Activated T-cell treated with anti-CD3 and anti-CD28 coated beads, Interleukin-2, amount 50 U/mL, for 4 hours (primary cell): ENCODE results near the gene MAPK8IP1. TPM values are rescaled to one million over a fixed set of nuclear protein-coding genes. Genes with fewer than 3 reads are reported as not detected.
"Not testable (repeated sequence)": the region's sequence is repeated elsewhere in the genome, so short reads cannot be mapped to it uniquely, and the experiment has no call there.

Experiments used
- ATAC-seq, 2 donors: fragments of 200-7000 bp; cut with Tn5 transposase; one replicate each; pipeline ENCODE4 v1.10.0; 2021
- DNase-seq: peaks from one replicate; pipeline ENCODE4 v3.0.0-alpha.2; 2020
- H3K27me3 Mint-ChIP-seq: one replicate; pipeline ENCODE4 v1.8.0; 2021; ENCODE audit warnings: low read depth, mixed read lengths
- H3K36me3 Mint-ChIP-seq: one replicate; pipeline ENCODE4 v1.8.0; 2022; ENCODE audit warnings: mixed read lengths; ENCODE audit not compliant: insufficient read depth
- H3K4me1 Mint-ChIP-seq: one replicate; pipeline ENCODE4 v1.8.0; 2021; ENCODE audit warnings: low read depth, mixed read lengths
- H3K4me3 Mint-ChIP-seq: one replicate; pipeline ENCODE4 v1.8.0; 2021; ENCODE audit warnings: mild to moderate bottlenecking, moderate library complexity, mixed read lengths
- H3K9me3 Mint-ChIP-seq: one replicate; pipeline ENCODE4 v1.8.0; 2021; ENCODE audit warnings: mixed read lengths
- total RNA-seq, 3 donors: library from RNA; stranded (reverse); gene quantifications; one replicate each; pipeline ENCODE4 v1.2.1, GENCODE V29; 2021

MAPK8IP1 gene
- total RNA-seq, 3 donors from 2014 or later, result 0.71 to 1.4 (median 0.87) TPM

DNA sequence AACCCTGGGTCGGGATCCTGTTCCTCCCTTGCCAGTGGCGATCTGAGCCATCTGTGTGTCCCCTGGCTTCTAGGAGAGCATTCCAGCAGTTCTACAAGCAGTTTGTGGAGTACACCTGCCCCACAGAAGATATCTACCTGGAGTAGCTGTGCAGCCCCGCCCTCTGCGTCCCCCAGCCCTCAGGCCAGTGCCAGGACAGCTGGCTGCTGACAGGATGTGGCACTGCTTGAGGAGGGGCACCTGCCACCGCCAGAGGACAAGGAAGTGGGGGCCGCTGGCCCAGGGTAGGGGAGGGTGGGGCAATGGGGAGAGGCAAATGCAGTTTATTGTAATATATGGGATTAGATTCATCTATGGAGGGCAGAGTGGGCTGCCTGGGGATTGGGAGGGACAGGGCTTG is 20.1 kb downstream of the MAPK8IP1 start:
- not testable (repeated sequence) for H3K4me3 Mint-ChIP-seq, DNase-seq, ATAC-seq, H3K9me3 Mint-ChIP-seq, H3K4me1 Mint-ChIP-seq, H3K27me3 Mint-ChIP-seq, H3K36me3 Mint-ChIP-seq

GRCh38 chr11:45906096-45906682 is 20.7 kb downstream of the MAPK8IP1 start:
- no peak overlapping the region for H3K4me3 Mint-ChIP-seq
- DNase-seq, result no peak
- H3K4me1 Mint-ChIP-seq, result peaks cover 9% of the 10 kb centered on the region
- H3K27me3 Mint-ChIP-seq, result no peaks in the 10 kb centered on the region
- ATAC-seq, result peak in 1 of 2 donors; percentile 6
- H3K9me3 Mint-ChIP-seq, result no peaks in the 10 kb centered on the region
- peaks cover 6% of the 10 kb centered on the region for H3K36me3 Mint-ChIP-seq

- Mint-ChIP-seq H3K36me3 (peaks cover 9% of the 10 kb centered on the region), H3K27me3 (no peaks in the 10 kb centered on the region), H3K9me3 (no peaks in the 10 kb centered on the region), H3K4me1 (peaks cover 9% of the 10 kb centered on the region), H3K4me3 (no peak within 1 kb of the TSS)
- DNase-seq (no peak), ATAC-seq (no peak)
Observed at GRCh38 chr11:45906965-45907611, 21.6 kb downstream of the MAPK8IP1 start, which contains the start of gene FREY1. TSS of gene FREY1 (minus strand) at chr11:45907271. CDS start at chr11:45907245, 26 bp downstream.

GRCh38 chr11:45907911-45908370 is 22.5 kb downstream of the MAPK8IP1 start:
- DNase-seq (no peak), ATAC-seq (no peak)
- Mint-ChIP-seq H3K27me3 (no peaks in the 10 kb centered on the region), H3K36me3 (peaks cover 9% of the 10 kb centered on the region), H3K4me1 (peaks cover 9% of the 10 kb centered on the region), H3K4me3 (no peak overlapping the region), H3K9me3 (no peaks in the 10 kb centered on the region)

- H3K4me1 Mint-ChIP-seq, result peaks cover 10% of the 10 kb centered on the region
- H3K9me3 Mint-ChIP-seq, result no peaks in the 10 kb centered on the region
- no peak for ATAC-seq
- no peak overlapping the region for H3K4me3 Mint-ChIP-seq
- H3K36me3 Mint-ChIP-seq, result peaks cover 16% of the 10 kb centered on the region
- DNase-seq, result no peak
- H3K27me3 Mint-ChIP-seq, result no peaks in the 10 kb centered on the region
Observed at GRCh38 chr11:45909594-45910475, 24.4 kb downstream of the MAPK8IP1 start.

DNA sequence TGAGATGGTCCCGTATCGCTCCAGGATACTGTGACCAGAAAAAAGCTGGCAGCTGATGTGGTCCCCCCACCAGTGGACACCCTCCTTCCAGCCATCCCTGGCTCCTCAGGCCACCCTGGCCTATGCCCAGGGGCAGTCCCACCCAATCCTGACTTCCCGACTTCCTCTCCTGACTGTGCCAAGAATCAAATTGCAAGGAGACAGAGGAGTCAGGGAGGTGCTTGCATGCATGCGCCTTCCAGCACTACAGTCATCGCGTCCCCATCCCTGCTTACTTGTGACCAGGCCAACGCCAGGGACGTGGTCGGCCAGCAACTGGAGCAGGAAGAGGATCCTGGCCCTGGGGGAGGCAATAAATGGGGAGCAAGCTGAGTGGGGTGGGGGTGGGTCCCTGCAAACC is 25.2 kb downstream of the MAPK8IP1 start:
- no peaks in the 10 kb centered on the region for H3K27me3 Mint-ChIP-seq
- ATAC-seq (no peak), DNase-seq (no peak)
- H3K4me1 Mint-ChIP-seq, result peaks cover 11% of the 10 kb centered on the region
- peaks cover 18% of the 10 kb centered on the region for H3K36me3 Mint-ChIP-seq
- H3K4me3 Mint-ChIP-seq, result no peak overlapping the region
- no peaks in the 10 kb centered on the region for H3K9me3 Mint-ChIP-seq

DNA sequence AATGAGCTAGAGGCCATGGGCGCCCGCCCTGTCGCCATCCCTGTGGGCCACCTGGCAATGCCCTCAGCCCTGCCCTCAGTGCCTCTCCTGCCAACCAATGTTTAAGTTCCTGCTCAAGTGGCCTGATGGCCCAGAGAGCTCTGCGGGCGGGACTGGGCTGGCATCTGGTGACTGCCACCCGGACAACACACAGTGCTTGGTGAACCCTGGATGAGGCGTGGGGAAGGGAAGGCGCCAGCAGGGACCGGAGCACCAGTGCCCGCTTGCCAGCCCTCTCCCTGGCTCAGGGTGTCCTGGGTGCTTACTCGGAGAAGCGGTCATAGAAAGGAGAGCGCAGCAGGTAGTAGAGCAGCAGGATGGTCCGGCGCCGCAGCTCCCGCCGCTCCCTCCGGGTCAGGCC is 28.1 kb downstream of the MAPK8IP1 start:
- ATAC-seq (no peak), DNase-seq (no peak)
- H3K36me3 Mint-ChIP-seq, result peaks cover 18% of the 10 kb centered on the region
- no peaks in the 10 kb centered on the region for H3K9me3 Mint-ChIP-seq
- no peaks in the 10 kb centered on the region for H3K27me3 Mint-ChIP-seq
- peaks cover 18% of the 10 kb centered on the region for H3K4me1 Mint-ChIP-seq
- H3K4me3 Mint-ChIP-seq, result no peak overlapping the region

DNA sequence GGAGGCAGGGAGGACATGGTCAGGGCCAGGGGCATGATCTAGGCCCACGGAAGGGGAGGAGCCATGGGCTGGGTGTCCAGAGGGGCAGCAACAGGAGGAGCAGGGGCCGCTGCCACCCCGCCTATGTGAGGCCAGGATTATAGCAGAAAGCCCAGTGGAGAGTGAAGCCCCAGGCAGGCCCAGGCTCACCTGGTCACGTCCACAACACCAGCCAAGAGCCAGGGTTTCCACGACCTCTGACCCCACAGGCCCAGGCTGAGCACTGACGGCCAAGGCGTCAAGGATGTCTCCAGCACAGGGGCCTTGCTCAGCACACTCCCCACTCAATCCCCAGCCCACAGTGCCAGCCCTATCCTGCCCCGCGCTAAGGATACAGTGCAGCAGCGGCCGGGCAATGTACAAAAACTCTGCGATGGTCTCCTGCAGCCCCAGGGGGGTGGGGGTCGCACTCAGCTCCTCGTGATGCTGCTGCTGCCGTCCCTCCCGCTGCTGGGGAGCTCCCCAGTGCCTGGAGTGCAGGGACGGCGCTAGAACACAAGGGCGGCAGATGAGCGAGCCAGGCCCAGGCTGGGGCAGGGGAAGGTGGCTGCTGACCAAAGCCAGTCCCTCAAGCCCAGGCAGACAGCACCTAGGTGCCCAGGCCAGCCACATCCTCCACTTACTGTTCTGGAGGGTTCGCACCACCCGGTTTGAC is 28.6 kb downstream of the MAPK8IP1 start:
- Mint-ChIP-seq H3K9me3 (no peaks in the 10 kb centered on the region), H3K36me3 (peaks cover 18% of the 10 kb centered on the region), H3K27me3 (no peaks in the 10 kb centered on the region), H3K4me3 (peak overlapping the region; percentile 11), H3K4me1 (peaks cover 23% of the 10 kb centered on the region)
- ATAC-seq (no peak), DNase-seq (no peak)

GRCh38 chr11:45915446-45915845 is 30.0 kb downstream of the MAPK8IP1 start:
- H3K4me1 Mint-ChIP-seq, result peaks cover 35% of the 10 kb centered on the region
- no peaks in the 10 kb centered on the region for H3K27me3 Mint-ChIP-seq
- peak overlapping the region; percentile 96 for H3K4me3 Mint-ChIP-seq
- H3K9me3 Mint-ChIP-seq, result no peaks in the 10 kb centered on the region
- no peak for ATAC-seq
- DNase-seq, result no peak
- peaks cover 17% of the 10 kb centered on the region for H3K36me3 Mint-ChIP-seq

- Mint-ChIP-seq H3K4me3 (peak overlapping the region; percentile 96), H3K36me3 (peaks cover 9% of the 10 kb centered on the region), H3K9me3 (no peaks in the 10 kb centered on the region), H3K27me3 (peaks cover 5% of the 10 kb centered on the region), H3K4me1 (peaks cover 40% of the 10 kb centered on the region)
- no peak for ATAC-seq
- no peak for DNase-seq
Observed at GRCh38 chr11:45917286-45917622, 31.8 kb downstream of the MAPK8IP1 start.

- peak; percentile 89 to 94 for ATAC-seq
- H3K9me3 Mint-ChIP-seq, result no peaks in the 10 kb centered on the region
- H3K4me3 Mint-ChIP-seq, result peak within 1 kb of the TSS; percentile 96
- H3K4me1 Mint-ChIP-seq, result peaks cover 40% of the 10 kb centered on the region
- peaks cover 5% of the 10 kb centered on the region for H3K27me3 Mint-ChIP-seq
- peak; percentile 87 for DNase-seq
- H3K36me3 Mint-ChIP-seq, result peaks cover 9% of the 10 kb centered on the region
Observed at GRCh38 chr11:45917623-45918330, 32.3 kb downstream of the MAPK8IP1 start, which contains the start of gene PEX16. TSS of gene PEX16 (minus strand) at chr11:45917877. CDS start at chr11:45917811, 66 bp downstream.

DNA sequence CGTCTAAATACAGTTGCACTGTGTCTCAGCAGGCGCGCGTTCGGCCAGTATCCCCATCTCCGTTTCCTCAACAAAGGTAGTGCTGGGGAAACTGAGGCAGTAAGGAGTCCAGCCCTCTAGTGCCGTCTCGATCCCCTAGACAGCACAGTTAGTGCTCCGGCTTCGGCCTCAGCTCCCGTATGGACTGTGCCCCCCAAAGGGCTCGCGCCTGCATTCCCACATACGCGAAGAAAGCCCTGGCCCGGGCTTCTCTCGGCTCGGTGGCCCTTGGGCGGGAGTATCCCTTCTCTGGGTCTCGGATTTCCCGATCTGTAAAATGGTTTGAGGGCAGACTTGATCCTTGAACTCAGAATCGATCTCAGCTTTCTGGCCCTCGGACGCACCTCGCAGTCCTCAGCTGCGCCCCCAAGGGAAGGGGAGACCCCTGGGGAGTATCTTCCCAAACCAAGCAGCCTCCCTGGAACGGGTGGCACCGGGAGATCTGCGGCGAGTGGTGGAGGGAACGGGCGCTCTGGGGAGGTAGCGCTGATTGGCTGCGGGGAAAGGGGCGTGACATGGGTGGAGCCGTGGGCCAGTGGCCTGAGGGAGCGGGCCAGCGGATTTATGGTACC is 33.0 kb downstream of the MAPK8IP1 start:
- DNase-seq, result peak; percentile 38
- Mint-ChIP-seq H3K4me1 (peaks cover 43% of the 10 kb centered on the region), H3K4me3 (peak overlapping the region; percentile 96), H3K27me3 (peaks cover 8% of the 10 kb centered on the region), H3K9me3 (no peaks in the 10 kb centered on the region), H3K36me3 (peaks cover 9% of the 10 kb centered on the region)
- ATAC-seq, result peak; percentile 25 to 30

- Mint-ChIP-seq H3K36me3 (peaks cover 5% of the 10 kb centered on the region), H3K4me1 (peaks cover 45% of the 10 kb centered on the region), H3K9me3 (no peaks in the 10 kb centered on the region), H3K27me3 (peaks cover 10% of the 10 kb centered on the region), H3K4me3 (peak overlapping the region; percentile 96)
- ATAC-seq (no peak), DNase-seq (no peak)
Observed at GRCh38 chr11:45918962-45919675, 33.7 kb downstream of the MAPK8IP1 start.
